DOHH2 (cell line): ENCODE measurements around the gene RFESD.

Experiments used
- CTCF ChIP-seq: fragments of 200-600 bp; sonication (generic); IDR thresholded peaks from one replicate; pipeline ENCODE4 v1.5.1; 2014; ENCODE audit warnings: antibody characterized with exemption, mild to moderate bottlenecking, low read depth, low read length; ENCODE audit not compliant: poor library complexity, severe bottlenecking
- EZH2phosphoT487 ChIP-seq: fragments of 200-600 bp; sonication (generic); IDR thresholded peaks from 2 replicates; pipeline ENCODE4 v1.6.1; 2017; ENCODE audit warnings: borderline replicate concordance, mild to moderate bottlenecking, antibody characterized with exemption, low read length, moderate library complexity, mixed read lengths

GRCh38 chr5:95620870-95621838 is 25.4 kb upstream of the RFESD start:
- TF ChIP-seq CTCF: no peak
- no peak for TF ChIP-seq EZH2phosphoT487
